SH-SY5Y (cell line): Measurements from ENCODE around the gene SLC40A1.

Source experiments
- GATA2 ChIP-seq: IDR thresholded peaks from 2 replicates; pipeline ENCODE4 v1.6.1; 2011; ENCODE audit warnings: mild to moderate bottlenecking, low read depth, low read length
- GATA3 ChIP-seq: IDR thresholded peaks from 2 replicates; pipeline ENCODE4 v1.6.1; 2011; ENCODE audit warnings: low read depth, mild to moderate bottlenecking, low read length, moderate library complexity

- TF ChIP-seq GATA2 (no peak), GATA3 (no peak)
Observed at GRCh38 chr2:189602233-189602632, 21.6 kb upstream of the SLC40A1 start.
